Activated naive CD8-positive, alpha-beta T cell treated with anti-CD3 and anti-CD28 coated beads for 36 hours (primary cell): ENCODE results near the gene STARD13. TPM values are rescaled to one million over a fixed set of nuclear protein-coding genes. Genes with fewer than 3 reads are reported as not detected.

Experiments used
- DNase-seq: peaks from one replicate; pipeline ENCODE4 v3.0.0; 2021
- H3K27ac Mint-ChIP-seq: one replicate; pipeline ENCODE4 v1.8.0; 2022; ENCODE audit warnings: mild to moderate bottlenecking, moderate library complexity, mixed read lengths
- H3K27me3 Mint-ChIP-seq: one replicate; pipeline ENCODE4 v1.8.0; 2022; ENCODE audit warnings: mild to moderate bottlenecking, mixed read lengths
- H3K36me3 Mint-ChIP-seq: one replicate; pipeline ENCODE4 v1.8.0; 2021; ENCODE audit warnings: mild to moderate bottlenecking, mixed read lengths
- H3K4me1 Mint-ChIP-seq: one replicate; pipeline ENCODE4 v1.8.0; 2021; ENCODE audit warnings: mixed read lengths
- H3K4me3 Mint-ChIP-seq: one replicate; pipeline ENCODE4 v1.8.0; 2022; ENCODE audit warnings: mild to moderate bottlenecking, moderate library complexity, mixed read lengths
- H3K9me3 Mint-ChIP-seq: one replicate; pipeline ENCODE4 v1.8.0; 2022; ENCODE audit warnings: mixed read lengths
- total RNA-seq, 2 experiments: library from RNA; stranded (reverse); gene quantifications; one replicate each; pipeline ENCODE4 v1.2.3, GENCODE V29; 2021

Gene STARD13
- total RNA-seq, 2 experiments from 2014 or later: 0.23 TPM; not detected in 1

DNA sequence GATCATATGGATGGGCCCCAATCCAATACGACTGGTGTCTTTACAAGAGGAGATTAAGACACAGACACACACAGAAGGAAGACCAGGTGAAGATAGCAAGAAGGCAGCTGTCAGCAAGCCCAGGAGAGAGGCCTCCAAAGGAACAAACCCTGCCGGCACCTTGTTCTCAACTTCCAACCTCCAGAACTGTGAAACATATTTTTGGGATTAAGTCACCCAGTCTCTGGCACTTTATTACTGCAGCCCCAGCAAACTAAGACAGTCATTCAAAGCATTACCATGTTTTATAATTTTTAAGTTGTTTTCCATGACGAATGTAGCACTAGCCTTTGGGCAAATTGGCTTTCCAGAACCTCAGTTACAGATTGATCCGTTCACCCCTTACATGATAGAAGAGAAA is 11.3 kb downstream of the STARD13 start:
- H3K4me1 Mint-ChIP-seq: no peaks in the 10 kb centered on the region
- no peak overlapping the region for H3K27ac Mint-ChIP-seq
- H3K27me3 Mint-ChIP-seq: peaks cover 14% of the 10 kb centered on the region
- no peak overlapping the region for H3K4me3 Mint-ChIP-seq
- no peaks in the 10 kb centered on the region for H3K9me3 Mint-ChIP-seq
- DNase-seq: no peak
- no peaks in the 10 kb centered on the region for H3K36me3 Mint-ChIP-seq

DNA sequence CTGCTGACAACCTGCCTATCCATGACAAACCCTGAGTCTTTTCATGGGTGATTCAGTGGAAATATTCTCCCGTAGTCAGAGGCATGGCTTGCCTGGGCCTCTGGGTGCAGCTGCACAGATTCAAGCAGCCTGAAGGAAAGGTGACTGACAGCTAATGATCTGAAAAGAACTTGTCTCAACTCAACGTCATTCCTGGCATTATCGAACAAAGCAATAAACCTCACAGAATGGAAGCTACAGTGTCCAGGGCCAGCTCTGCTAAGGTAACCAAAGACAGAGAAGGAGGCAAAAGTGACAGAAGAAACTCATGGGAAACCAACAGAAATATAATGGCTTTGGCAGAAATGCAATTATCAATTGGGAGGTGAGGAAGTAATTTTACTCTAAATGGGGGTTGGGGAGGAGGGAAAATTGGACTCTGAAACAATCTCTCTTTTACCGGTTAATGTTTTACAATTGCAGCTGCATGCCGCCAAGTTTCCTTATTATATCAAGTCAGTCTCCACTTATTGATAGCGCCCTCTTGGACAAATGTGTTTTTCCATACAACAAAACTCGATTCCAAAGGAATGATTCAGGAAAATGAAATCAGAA is 12.9 kb downstream of the STARD13 start:
- no peaks in the 10 kb centered on the region for H3K9me3 Mint-ChIP-seq
- no peak for DNase-seq
- no peaks in the 10 kb centered on the region for H3K4me1 Mint-ChIP-seq
- H3K27me3 Mint-ChIP-seq: peaks cover 14% of the 10 kb centered on the region
- no peak overlapping the region for H3K4me3 Mint-ChIP-seq
- no peaks in the 10 kb centered on the region for H3K36me3 Mint-ChIP-seq
- H3K27ac Mint-ChIP-seq: no peak overlapping the region

DNA sequence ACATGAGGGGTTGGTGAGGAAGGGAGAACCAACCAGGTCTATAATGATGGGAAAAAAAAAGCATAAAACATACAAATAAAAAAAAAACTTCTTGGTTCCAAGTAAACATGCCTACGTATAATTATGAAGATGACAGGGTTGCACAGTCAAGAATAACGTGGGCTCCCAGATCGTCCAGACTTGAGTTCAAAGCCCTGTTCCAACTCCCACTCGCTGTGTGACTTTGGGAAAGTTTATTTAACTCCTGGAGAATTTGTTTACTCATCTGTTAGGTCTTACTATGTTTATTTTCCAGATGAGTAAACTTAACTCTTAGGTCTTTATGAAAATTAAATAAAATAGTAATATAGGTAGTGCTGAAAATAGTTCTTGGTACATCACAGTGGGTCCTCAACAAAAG is 13.8 kb downstream of the STARD13 start:
- DNase-seq: no peak
- Mint-ChIP-seq H3K27ac (no peak overlapping the region), H3K9me3 (no peaks in the 10 kb centered on the region), H3K27me3 (peaks cover 14% of the 10 kb centered on the region), H3K4me3 (no peak overlapping the region), H3K36me3 (no peaks in the 10 kb centered on the region), H3K4me1 (no peaks in the 10 kb centered on the region)

DNA sequence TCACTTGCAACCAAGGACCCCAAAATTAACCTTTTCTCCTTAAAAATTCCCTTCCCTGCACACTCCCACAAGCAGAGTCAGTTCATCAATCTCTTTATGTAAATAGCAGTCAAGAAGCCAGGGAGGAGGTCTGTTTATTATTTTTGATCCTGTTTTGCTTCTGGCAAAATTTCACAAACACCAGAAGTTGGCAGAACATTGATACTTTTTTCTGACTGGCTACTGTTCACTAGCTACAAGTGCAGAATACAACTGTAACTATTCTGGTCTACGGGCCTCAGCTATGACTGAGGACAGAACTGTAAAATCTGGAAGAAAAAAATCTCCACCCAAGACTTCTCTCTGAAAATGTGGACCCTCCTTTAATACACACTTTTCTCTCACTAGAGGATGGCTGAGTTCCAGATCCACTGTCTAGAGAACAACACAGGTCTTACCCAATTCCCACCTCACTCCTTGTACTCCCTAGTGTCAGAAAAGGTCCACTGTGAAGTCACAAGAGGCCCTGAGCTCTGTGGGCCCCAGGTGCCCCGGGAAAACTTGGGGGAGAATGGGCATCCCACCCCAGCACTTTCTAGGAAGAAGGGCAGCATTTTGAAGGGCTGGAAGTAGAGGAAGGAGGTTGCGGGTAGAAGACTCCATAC is 14.5 kb downstream of the STARD13 start:
- H3K4me1 Mint-ChIP-seq: no peaks in the 10 kb centered on the region
- no peaks in the 10 kb centered on the region for H3K9me3 Mint-ChIP-seq

DNA sequence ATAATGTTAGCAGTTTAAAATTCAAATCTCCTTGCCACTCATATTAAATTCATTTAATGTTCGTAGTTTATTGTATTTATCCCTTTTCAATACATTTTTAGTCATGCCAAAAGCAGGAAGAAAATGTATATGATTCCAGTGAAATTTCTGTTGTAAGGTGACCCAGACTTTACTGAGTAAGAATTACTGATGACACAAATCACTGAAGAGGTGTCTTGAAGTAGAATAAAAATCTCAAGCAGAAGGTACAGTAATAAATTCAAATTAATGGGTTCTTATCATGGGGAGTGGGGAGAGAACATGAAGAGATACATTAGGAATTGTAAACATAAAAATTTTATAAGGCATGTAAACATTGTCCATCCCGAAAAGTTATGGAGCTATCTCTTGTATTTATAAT is 19.9 kb downstream of the STARD13 start:
- Mint-ChIP-seq H3K27me3 (no peaks in the 10 kb centered on the region), H3K36me3 (no peaks in the 10 kb centered on the region), H3K4me1 (no peaks in the 10 kb centered on the region), H3K4me3 (no peak overlapping the region), H3K9me3 (no peaks in the 10 kb centered on the region), H3K27ac (no peak overlapping the region)
- DNase-seq: no peak

More for the DNA sequence above, 14.5 kb downstream of the STARD13 start:
- DNase-seq: no peak
- H3K27ac Mint-ChIP-seq: no peak overlapping the region
- no peak overlapping the region for H3K4me3 Mint-ChIP-seq
- H3K27me3 Mint-ChIP-seq: peaks cover 14% of the 10 kb centered on the region
- no peaks in the 10 kb centered on the region for H3K36me3 Mint-ChIP-seq

DNA sequence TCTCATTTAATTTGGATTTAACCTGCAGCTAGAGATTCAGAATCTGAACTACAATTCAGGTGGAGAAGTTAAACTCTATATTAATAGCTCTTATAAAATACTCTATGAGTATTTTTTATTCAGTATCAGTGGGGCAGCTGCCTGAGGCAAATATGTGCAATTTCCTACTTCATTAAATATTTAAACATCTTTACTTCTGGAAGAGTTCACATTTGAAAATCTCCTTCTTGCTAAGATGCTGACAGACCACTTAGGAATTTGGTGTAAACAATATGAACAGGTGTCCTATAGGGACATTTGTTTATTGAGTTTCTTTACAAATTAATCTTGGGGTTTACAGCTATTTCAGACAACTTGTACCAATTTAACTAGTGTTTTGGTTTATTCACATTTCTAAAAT is 20.4 kb downstream of the STARD13 start:
- H3K36me3 Mint-ChIP-seq: no peaks in the 10 kb centered on the region
- H3K9me3 Mint-ChIP-seq: no peaks in the 10 kb centered on the region
- H3K27me3 Mint-ChIP-seq: no peaks in the 10 kb centered on the region
- H3K4me3 Mint-ChIP-seq: no peak overlapping the region
- H3K27ac Mint-ChIP-seq: no peak overlapping the region
- DNase-seq: no peak
- no peaks in the 10 kb centered on the region for H3K4me1 Mint-ChIP-seq

DNA sequence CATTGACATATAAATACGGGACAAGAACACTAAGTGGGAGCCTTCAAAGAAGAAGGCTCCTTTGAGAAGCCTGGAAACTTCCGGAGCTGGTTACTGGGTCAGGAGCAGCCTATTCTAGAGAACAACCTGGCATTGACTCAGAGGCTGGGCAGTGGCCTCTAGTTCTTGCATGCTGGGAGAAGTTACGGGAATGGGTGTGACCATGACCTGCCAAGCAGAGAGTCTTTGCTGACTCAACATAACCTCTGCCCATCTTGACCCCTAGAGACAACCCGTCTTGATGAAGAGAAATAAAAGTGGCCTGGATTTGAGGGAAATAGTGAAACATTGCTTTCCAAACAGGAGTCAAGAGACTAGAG is 21.0 kb downstream of the STARD13 start:
- Mint-ChIP-seq H3K9me3 (no peaks in the 10 kb centered on the region), H3K27ac (no peak overlapping the region), H3K36me3 (no peaks in the 10 kb centered on the region), H3K4me1 (no peaks in the 10 kb centered on the region), H3K27me3 (no peaks in the 10 kb centered on the region), H3K4me3 (no peak overlapping the region)
- DNase-seq: no peak

DNA sequence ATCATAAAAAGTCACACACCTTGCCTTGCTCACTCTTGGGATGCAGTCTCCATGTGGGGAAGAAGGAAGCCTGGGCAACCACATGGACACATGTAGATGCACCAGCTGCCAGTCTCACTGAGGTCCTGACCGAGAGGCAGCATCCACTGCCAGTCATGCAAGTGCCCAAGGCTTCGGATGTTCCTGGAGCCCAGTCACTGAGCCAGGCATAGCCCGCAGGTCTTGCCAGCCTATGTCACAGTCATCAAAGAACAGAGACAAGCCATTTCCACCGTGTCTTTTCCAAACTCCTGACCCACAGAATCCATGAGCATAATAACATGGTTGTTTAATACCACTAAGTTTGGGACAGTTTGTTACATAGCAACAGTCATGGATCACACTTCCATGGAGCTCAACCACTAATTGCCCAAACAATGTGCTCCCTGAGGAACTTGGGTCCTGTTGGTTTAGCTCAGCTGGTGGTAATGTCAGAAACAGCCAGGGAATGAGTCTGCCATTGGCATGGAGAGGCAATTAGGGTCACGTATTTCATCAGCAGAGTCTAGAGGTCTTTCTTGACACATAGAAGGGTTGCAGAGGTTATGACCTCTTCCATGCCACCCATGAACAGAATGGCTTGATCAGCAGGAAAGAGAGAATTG is 21.5 kb downstream of the STARD13 start:
- Mint-ChIP-seq H3K27me3 (no peaks in the 10 kb centered on the region), H3K4me3 (no peak overlapping the region), H3K9me3 (no peaks in the 10 kb centered on the region), H3K36me3 (no peaks in the 10 kb centered on the region), H3K27ac (no peak overlapping the region), H3K4me1 (no peaks in the 10 kb centered on the region)
- DNase-seq: no peak

DNA sequence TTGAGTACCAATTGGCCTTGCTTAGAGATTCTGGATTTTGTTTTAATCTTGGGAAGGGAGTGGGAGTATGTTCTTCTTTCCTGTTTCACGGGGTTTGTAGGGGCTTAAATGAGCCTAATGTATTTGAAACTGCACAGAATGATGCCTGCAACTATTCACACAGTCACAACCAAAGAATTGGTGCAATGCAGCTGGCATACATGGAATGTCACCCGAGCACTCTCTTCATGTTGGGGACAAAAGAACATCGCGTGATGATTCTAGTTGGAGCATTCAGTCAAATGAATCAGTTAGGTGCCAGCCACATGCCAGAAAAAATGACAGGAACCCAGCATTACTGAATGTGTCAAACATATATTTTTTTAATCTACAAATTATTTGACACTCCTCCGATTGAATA is 22.1 kb downstream of the STARD13 start:
- Mint-ChIP-seq H3K27ac (no peak overlapping the region), H3K4me1 (no peaks in the 10 kb centered on the region)

DNA sequence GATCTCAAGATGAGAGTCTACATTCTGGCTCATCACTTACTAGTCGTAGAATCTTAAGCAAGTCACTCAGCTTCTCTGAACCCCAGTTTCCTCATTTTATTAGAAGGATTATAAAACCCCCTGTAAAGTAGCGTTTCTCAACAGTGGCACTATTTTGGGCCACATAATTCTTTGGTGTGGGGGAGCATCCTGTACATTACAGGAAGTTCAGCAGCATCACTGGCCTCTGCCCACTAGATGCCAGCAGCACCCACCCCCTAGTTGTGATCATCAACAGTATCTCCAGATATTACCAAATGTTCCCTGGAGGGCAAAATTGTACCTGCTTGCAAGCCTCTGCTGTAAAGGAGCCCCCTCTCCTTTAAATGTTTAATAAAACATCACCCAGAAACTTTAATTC is 22.6 kb downstream of the STARD13 start:
- Mint-ChIP-seq H3K27ac (no peak overlapping the region), H3K27me3 (no peaks in the 10 kb centered on the region), H3K4me3 (no peak overlapping the region), H3K4me1 (no peaks in the 10 kb centered on the region), H3K36me3 (no peaks in the 10 kb centered on the region), H3K9me3 (no peaks in the 10 kb centered on the region)
- DNase-seq: no peak

More for the DNA sequence above, 22.1 kb downstream of the STARD13 start:
- H3K9me3 Mint-ChIP-seq: no peaks in the 10 kb centered on the region
- DNase-seq: no peak
- H3K36me3 Mint-ChIP-seq: no peaks in the 10 kb centered on the region
- no peak overlapping the region for H3K4me3 Mint-ChIP-seq
- H3K27me3 Mint-ChIP-seq: no peaks in the 10 kb centered on the region

DNA sequence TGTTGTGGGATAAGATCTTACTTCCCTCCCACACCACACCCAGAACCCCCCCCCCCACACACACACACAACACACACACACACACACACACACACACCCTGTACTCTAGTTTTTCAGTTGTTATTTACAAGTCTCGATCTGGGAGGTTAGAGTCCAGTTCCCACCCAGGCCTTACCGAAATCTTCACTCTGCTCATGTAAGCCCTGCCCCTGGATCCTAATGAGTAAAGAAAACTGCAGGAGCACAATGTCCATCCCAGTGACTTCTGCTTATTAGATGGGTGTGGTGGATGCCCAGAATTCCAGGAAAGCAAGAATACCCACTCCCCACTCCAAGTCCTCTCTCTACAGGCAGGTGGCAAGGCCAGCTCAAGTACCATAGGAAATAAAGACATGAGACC is 23.0 kb downstream of the STARD13 start:
- Mint-ChIP-seq H3K4me1 (no peaks in the 10 kb centered on the region), H3K27me3 (no peaks in the 10 kb centered on the region), H3K36me3 (no peaks in the 10 kb centered on the region), H3K4me3 (no peak overlapping the region), H3K27ac (no peak overlapping the region), H3K9me3 (no peaks in the 10 kb centered on the region)
- DNase-seq: no peak

DNA sequence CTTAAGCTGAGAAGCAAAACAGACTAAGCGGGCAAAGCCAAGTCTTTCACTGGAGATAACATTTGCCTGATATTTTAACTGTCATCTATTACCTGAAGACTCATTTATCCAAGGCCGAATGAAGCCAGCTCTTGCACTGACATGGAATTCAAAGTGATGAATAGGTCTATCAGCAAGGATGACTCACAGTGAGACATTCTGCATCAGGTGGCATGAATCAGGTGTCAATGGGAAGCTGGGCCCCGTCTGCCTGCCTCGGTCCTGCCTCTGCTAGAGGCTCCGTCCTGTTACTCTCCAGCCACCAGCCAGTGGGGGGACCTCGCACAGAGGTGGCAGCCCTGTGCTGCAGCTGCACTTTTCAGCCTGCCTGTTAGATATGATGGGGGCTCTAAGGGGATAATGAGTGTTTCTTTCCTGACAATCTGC is 23.5 kb downstream of the STARD13 start:
- Mint-ChIP-seq H3K4me3 (no peak overlapping the region), H3K36me3 (no peaks in the 10 kb centered on the region), H3K9me3 (no peaks in the 10 kb centered on the region), H3K27me3 (no peaks in the 10 kb centered on the region), H3K27ac (no peak overlapping the region), H3K4me1 (no peaks in the 10 kb centered on the region)
- no peak for DNase-seq

DNA sequence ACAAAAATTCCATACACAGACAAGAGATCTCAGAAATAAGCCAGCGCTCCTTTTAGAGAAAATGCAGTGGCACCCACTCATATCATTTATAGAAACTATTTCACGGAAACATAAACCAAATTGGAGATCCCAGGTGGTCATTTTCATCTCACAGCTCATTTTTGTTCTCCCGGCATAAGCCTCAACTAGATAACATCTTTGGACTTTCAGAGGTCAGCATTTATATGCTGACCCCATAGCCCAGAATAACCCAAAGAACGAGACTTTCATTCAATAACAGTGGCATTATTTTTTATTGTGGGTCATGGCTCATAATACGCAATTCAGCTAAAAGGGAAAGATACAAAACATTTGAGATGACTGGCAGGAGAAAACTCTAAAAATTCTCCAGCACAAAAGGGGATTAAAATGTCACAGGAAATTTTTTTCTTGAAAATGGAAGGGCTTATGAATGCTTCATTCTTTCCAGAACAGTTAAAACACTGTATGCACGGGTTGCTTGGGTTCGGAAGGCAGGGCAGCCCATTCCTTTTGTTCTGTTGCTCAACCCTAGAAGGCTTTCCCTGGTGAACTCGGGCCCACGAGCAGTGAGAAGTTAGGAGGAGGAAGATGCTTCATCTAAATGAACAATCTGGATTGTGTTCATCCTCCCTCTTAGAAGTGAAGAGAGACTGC is 24.0 kb downstream of the STARD13 start:
- no peak for DNase-seq
- H3K36me3 Mint-ChIP-seq: no peaks in the 10 kb centered on the region

DNA sequence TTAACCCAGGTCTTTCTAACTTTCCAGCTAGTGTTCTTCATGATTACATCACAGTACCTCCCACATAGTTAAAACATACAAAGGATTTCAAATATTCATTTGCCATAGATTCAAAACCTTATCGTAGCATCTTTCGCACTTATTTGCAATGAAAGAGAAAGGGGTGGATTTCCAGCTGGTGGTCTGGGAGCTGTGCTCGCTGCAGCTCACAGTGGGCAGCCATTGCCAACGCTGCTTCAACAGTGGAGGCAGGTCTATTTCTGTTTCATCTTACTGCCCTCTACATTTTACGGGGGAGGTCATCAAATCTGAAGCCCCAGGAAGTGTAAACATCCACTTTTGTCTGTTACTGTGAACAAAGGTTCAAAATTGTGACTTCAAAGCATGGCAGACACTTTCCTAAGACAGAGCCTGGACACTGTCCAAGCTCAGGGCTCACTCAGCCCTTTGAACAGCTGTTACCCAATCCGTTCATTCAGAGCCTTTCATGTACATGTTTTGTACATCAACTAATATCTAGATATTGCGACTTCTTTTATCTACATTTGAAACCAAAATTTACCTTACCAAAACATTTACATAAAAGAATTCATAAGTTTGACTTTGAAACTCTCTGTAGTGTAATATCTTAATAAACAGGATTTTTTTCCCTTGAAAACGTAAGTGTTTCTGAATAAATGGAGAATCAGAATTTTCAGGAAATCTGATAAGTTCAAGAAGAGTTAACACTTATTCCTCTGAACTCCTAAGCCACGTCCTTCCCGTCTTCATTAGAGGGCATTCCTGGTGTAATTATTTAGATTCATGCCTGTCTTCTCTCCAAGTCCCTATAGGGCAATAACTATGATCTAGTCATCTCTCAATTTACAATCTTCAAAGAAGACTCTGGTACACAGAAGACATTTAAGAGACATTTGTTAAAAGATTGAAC is 25.1 kb downstream of the STARD13 start:
- no peaks in the 10 kb centered on the region for H3K36me3 Mint-ChIP-seq
- no peaks in the 10 kb centered on the region for H3K4me1 Mint-ChIP-seq
- H3K27ac Mint-ChIP-seq: no peak overlapping the region
- no peak overlapping the region for H3K4me3 Mint-ChIP-seq
- DNase-seq: no peak
- H3K9me3 Mint-ChIP-seq: no peaks in the 10 kb centered on the region
- H3K27me3 Mint-ChIP-seq: no peaks in the 10 kb centered on the region

More for the DNA sequence above, 24.0 kb downstream of the STARD13 start:
- Mint-ChIP-seq H3K27me3 (no peaks in the 10 kb centered on the region), H3K9me3 (no peaks in the 10 kb centered on the region), H3K4me1 (no peaks in the 10 kb centered on the region), H3K27ac (no peak overlapping the region), H3K4me3 (no peak overlapping the region)

DNA sequence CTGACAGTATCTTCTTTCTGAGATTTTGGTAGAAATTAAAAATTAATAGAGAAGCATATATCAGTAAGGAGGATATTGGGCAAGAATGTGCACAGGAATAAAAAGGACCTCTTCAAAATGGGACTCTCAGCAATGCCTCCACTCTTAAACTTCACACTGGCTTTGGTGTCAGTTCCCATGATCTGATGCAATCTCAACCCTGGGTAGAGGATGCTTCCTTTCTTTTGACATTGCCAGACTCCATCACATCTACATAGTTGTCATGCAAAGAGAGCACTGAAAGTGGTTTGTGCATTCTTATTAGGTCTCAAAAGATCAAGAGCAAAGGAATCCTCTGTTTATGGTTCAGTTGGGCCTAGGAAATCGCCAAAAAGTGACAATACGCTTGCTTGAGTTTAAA is 26.3 kb downstream of the STARD13 start:
- DNase-seq: no peak
- no peaks in the 10 kb centered on the region for H3K4me1 Mint-ChIP-seq
- H3K9me3 Mint-ChIP-seq: no peaks in the 10 kb centered on the region
- no peaks in the 10 kb centered on the region for H3K36me3 Mint-ChIP-seq
- no peaks in the 10 kb centered on the region for H3K27me3 Mint-ChIP-seq
- H3K4me3 Mint-ChIP-seq: no peak overlapping the region
- H3K27ac Mint-ChIP-seq: no peak overlapping the region
